Neuronal stem cell (in vitro differentiated cells): ENCODE data around the gene MAPK1.
"Not testable (repeated sequence)": the region's sequence is repeated elsewhere in the genome, so short reads cannot be mapped to it uniquely, and the experiment has no call there.

ENCODE experiments used
- DNase-seq: peaks from one replicate; pipeline ENCODE4 v3.0.0-alpha.2; 2013; ENCODE audit warnings: low spot score
- H2AFZ ChIP-seq: one replicate; pipeline ENCODE4 v1.6.1; 2013; ENCODE audit warnings: mild to moderate bottlenecking, low read length, inconsistent platforms
- H2AK5ac ChIP-seq: 2 replicates; pipeline ENCODE4 v1.6.1; 2013; ENCODE audit warnings: low read depth, mild to moderate bottlenecking, inconsistent platforms, low read length, moderate library complexity, mixed read lengths
- H2BK120ac ChIP-seq: 2 replicates; pipeline ENCODE4 v1.6.1; 2013; ENCODE audit warnings: low read depth, mild to moderate bottlenecking, inconsistent platforms, low read length, moderate library complexity, mixed read lengths
- H2BK12ac ChIP-seq: one replicate; pipeline ENCODE4 v1.6.1; 2013; ENCODE audit warnings: low read length, inconsistent platforms
- H2BK15ac ChIP-seq: 2 replicates; pipeline ENCODE4 v1.6.1; 2013; ENCODE audit warnings: mild to moderate bottlenecking, low read length, inconsistent platforms, mixed read lengths
- H2BK5ac ChIP-seq: one replicate; pipeline ENCODE4 v1.6.1; 2013; ENCODE audit warnings: inconsistent platforms, mild to moderate bottlenecking, low read length, moderate library complexity
- H3K14ac ChIP-seq: one replicate; pipeline ENCODE4 v1.6.1; 2013; ENCODE audit warnings: low read length, inconsistent platforms
- H3K18ac ChIP-seq: 2 replicates; pipeline ENCODE4 v1.6.1; 2013; ENCODE audit warnings: low read length, inconsistent platforms
- H3K23ac ChIP-seq: 2 replicates; pipeline ENCODE4 v1.6.1; 2013; ENCODE audit warnings: low read depth, mild to moderate bottlenecking, mixed read lengths, low read length, inconsistent platforms; ENCODE audit not compliant: poor library complexity
- H3K27ac ChIP-seq: replicated peaks from 3 replicates; pipeline ENCODE4 v1.5.1; 2013; ENCODE audit warnings: low read length, inconsistent platforms
- H3K27me3 ChIP-seq, 3 experiments: 2 replicates each; pipeline ENCODE4 v1.6.1; 2013; ENCODE audit warnings: low read length in 3 of 3, mild to moderate bottlenecking in 2 of 3, inconsistent platforms in 1 of 3, low read depth in 1 of 3, mixed read lengths in 1 of 3, moderate library complexity in 1 of 3; ENCODE audit not compliant: control insufficient read depth in 3 of 3, insufficient read depth in 3 of 3
- H3K36me3 ChIP-seq, 2 donors: replicated peaks in 1 of 2; 2 replicates each; pipeline ENCODE4 v1.6.1; 2013; ENCODE audit warnings: low read length in 2 of 2; ENCODE audit not compliant: control insufficient read depth in 2 of 2, insufficient read depth in 2 of 2
- H3K4ac ChIP-seq: 2 replicates; pipeline ENCODE4 v1.6.1; 2013; ENCODE audit warnings: inconsistent platforms, mild to moderate bottlenecking, low read length, moderate library complexity
- H3K4me1 ChIP-seq, 2 donors: 1 replicate in 1 of 2; 2 replicates in 1 of 2; pipeline ENCODE4 v1.6.1; 2013; ENCODE audit warnings: low read length in 2 of 2, low read depth in 1 of 2; ENCODE audit not compliant: control insufficient read depth in 2 of 2, insufficient read depth in 1 of 2
- H3K4me2 ChIP-seq: one replicate; pipeline ENCODE4 v1.6.1; 2013; ENCODE audit warnings: mild to moderate bottlenecking, low read length, inconsistent platforms; ENCODE audit not compliant: insufficient read depth, poor library complexity, severe bottlenecking
- H3K4me3 ChIP-seq, 2 donors: 2 replicates each; pipeline ENCODE4 v1.5.1; 2013; ENCODE audit warnings: low read length in 2 of 2, mild to moderate bottlenecking in 2 of 2, inconsistent platforms in 1 of 2, moderate library complexity in 1 of 2
- H3K79me1 ChIP-seq: one replicate; pipeline ENCODE4 v1.6.1; 2013; ENCODE audit warnings: low read depth, mild to moderate bottlenecking, inconsistent platforms, low read length, moderate library complexity
- H3K9ac ChIP-seq: one replicate; pipeline ENCODE4 v1.6.1; 2013; ENCODE audit warnings: mild to moderate bottlenecking, low read depth, low read length, inconsistent platforms; ENCODE audit not compliant: poor library complexity
- H3K9me3 ChIP-seq, 2 donors: replicated peaks in 1 of 2; 2 replicates each; pipeline versions ENCODE3 to v1.6.1; 2013; ENCODE audit warnings: low read length in 2 of 2, mild to moderate bottlenecking in 2 of 2, inconsistent platforms in 1 of 2, low read depth in 1 of 2, mixed read lengths in 1 of 2, moderate library complexity in 1 of 2; ENCODE audit not compliant: control insufficient read depth in 2 of 2, insufficient read depth in 1 of 2
- H4K8ac ChIP-seq: one replicate; pipeline ENCODE4 v1.6.1; 2013; ENCODE audit warnings: low read depth, mild to moderate bottlenecking, inconsistent platforms, low read length, moderate library complexity
- H4K91ac ChIP-seq: one replicate; pipeline ENCODE4 v1.6.1; 2013; ENCODE audit warnings: low read length, low read depth, mild to moderate bottlenecking, inconsistent platforms; ENCODE audit not compliant: poor library complexity
- WGBS, 2 donors: extraction: QIAGEN DNeasy Blood & Tissue Kit; methylation state at CpG; one replicate each; pipeline ENCODE4 v1.1.7; 2013; ENCODE audit warnings: missing lambda C conversion rate in 2 of 2, mixed read lengths in 1 of 2; ENCODE audit not compliant: insufficient read length in 2 of 2, insufficient replicate concordance in 1 of 2; ENCODE audit errors: extremely low coverage in 2 of 2; 5-methylcytosine and 5-hydroxymethylcytosine counted together

The MAPK1 gene

DNA sequence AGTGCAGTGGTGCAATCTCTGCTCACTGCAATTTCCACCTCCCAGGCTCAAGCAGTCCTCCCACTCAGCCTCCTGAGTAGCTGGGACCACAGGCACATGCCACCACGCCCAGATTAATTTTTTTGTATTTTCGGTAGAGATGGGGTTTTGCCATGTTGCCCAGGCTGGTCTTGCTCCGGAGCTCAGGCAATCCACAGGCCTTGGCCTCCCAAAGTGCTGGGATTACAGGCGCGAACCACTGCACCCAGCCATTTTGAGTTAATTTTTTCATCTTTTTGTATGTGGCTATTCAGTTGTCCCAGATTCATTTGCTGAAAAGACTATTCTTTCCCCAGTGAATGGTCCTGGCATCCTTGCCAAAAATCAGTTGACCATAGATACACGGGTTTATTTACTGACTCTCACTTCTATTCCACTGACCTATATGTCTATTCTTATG is 63.6 kb downstream of the MAPK1 start:
- Histone ChIP-seq H2BK5ac (no peak overlapping the region), H3K4me2 (no peak overlapping the region), H3K4me1 (no peaks in the 10 kb centered on the region), H3K27ac (no peak overlapping the region), H3K9me3 (peaks cover 0 to 2% of the 10 kb centered on the region in 2 donors), H4K91ac (no peak overlapping the region), H4K8ac (no peak overlapping the region), H3K4ac (no peak overlapping the region), H3K18ac (no peak overlapping the region), H3K9ac (no peak overlapping the region), H2AFZ (no peak overlapping the region), H2BK15ac (no peak overlapping the region), H3K14ac (no peak overlapping the region), H2BK120ac (no peak overlapping the region), H2BK12ac (no peak overlapping the region), H3K4me3 (no peak overlapping the region), H3K23ac (no peak overlapping the region), H3K36me3 (peaks cover 29 to 94% of the 10 kb centered on the region in 2 donors), H3K79me1 (no peaks in the 10 kb centered on the region), H3K27me3 (no peaks in the 10 kb centered on the region), H2AK5ac (no peak overlapping the region)
- no CpG with 5 or more reads among the region's 6 CpGs for WGBS, 2 donors
- no peak for DNase-seq

DNA sequence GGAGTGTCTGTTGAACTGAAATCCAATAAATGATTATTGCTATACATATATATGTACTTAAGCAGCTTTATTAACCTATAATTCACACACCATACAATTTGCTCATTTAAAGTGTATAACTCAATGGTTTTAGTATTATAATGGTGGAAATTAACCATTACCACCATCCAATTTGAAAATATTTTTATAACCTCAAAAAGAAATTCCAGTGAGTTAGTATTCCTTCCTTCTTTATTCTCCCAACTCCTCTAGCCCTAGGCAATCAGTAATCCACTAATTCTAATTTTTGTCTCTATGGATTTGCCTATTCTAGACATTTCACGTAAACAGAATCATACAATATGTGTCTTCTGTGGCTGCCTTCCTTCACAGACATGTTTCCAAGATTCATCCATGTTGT is 64.8 kb downstream of the MAPK1 start:
- Histone ChIP-seq H3K18ac (no peak overlapping the region), H4K8ac (no peak overlapping the region), H2BK5ac (no peak overlapping the region), H3K9me3 (peaks cover 0 to 2% of the 10 kb centered on the region in 2 donors), H3K27ac (no peak overlapping the region), H3K79me1 (no peaks in the 10 kb centered on the region), H3K14ac (no peak overlapping the region), H3K4me3 (no peak overlapping the region), H2BK120ac (no peak overlapping the region), H3K36me3 (peaks cover 35 to 100% of the 10 kb centered on the region in 2 donors), H3K9ac (no peak overlapping the region), H3K4me2 (no peak overlapping the region), H2AFZ (no peak overlapping the region), H2BK15ac (no peak overlapping the region), H3K23ac (no peak overlapping the region), H3K4me1 (no peaks in the 10 kb centered on the region), H3K4ac (no peak overlapping the region), H2AK5ac (no peak overlapping the region), H2BK12ac (no peak overlapping the region), H3K27me3 (no peaks in the 10 kb centered on the region), H4K91ac (no peak overlapping the region)
- WGBS, 2 donors, result no CpG with 5 or more reads among the region's 1 CpG
- no peak for DNase-seq

DNA sequence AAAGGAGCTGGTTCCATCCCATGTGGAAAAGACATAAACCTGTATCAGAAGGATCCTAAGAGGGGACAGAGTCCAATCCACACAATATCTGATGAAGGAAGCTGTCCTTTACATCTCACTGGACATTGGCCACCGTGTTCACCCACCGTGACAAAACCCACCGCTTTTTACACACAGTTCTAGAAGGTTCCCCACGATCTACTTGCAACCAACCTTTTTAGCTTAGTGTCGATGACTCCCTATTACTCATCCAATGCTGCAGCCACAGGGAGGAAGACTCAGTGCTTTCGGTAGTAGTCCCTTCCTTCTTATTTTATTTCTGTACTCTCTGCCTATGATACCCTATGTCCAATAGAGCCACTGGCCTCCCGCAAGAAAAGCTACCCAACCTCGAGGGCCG is 65.4 kb downstream of the MAPK1 start:
- no peak overlapping the region for H3K14ac ChIP-seq
- no peaks in the 10 kb centered on the region for H3K27me3 ChIP-seq
- H2AFZ ChIP-seq, result no peak overlapping the region
- H3K9ac ChIP-seq, result no peak overlapping the region
- no peaks in the 10 kb centered on the region for H3K79me1 ChIP-seq
- H2AK5ac ChIP-seq, result no peak overlapping the region
- H3K4me1 ChIP-seq, result no peaks in the 10 kb centered on the region
- H3K27ac ChIP-seq, result no peak overlapping the region
- H3K36me3 ChIP-seq, result peaks cover 37 to 100% of the 10 kb centered on the region in 2 donors
- no peak for DNase-seq
- no peak overlapping the region for H3K18ac ChIP-seq
- H2BK5ac ChIP-seq, result no peak overlapping the region
- H4K91ac ChIP-seq, result no peak overlapping the region
- H3K4ac ChIP-seq, result no peak overlapping the region
- peak overlapping the region; percentile 49 for H3K23ac ChIP-seq
- no peak overlapping the region for H2BK12ac ChIP-seq
- no peak overlapping the region for H4K8ac ChIP-seq
- no peak overlapping the region for H2BK15ac ChIP-seq
- no peak overlapping the region for H2BK120ac ChIP-seq
- no peak overlapping the region for H3K4me3 ChIP-seq
- peaks cover 0 to 2% of the 10 kb centered on the region in 2 donors for H3K9me3 ChIP-seq
- WGBS, 2 donors, result no CpG with 5 or more reads among the region's 9 CpGs
- H3K4me2 ChIP-seq, result no peak overlapping the region

GRCh38 chr22:21801304-21801644 is 66.2 kb downstream of the MAPK1 start:
- H3K4me2 ChIP-seq, H4K91ac ChIP-seq, H3K14ac ChIP-seq, H2BK5ac ChIP-seq, H3K4me3 ChIP-seq, H3K79me1 ChIP-seq, H2AK5ac ChIP-seq, H3K4ac ChIP-seq, H2BK15ac ChIP-seq, H3K27ac ChIP-seq, H4K8ac ChIP-seq, H3K4me1 ChIP-seq, H2AFZ ChIP-seq, H3K9ac ChIP-seq, H3K23ac ChIP-seq, H3K27me3 ChIP-seq, DNase-seq, H3K18ac ChIP-seq, H2BK12ac ChIP-seq, H3K9me3 ChIP-seq, H2BK120ac ChIP-seq: not testable (repeated sequence)
- peaks cover 36 to 100% of the 10 kb centered on the region in 2 donors for H3K36me3 ChIP-seq
- WGBS, 2 donors, result no CpG with 5 or more reads among the region's 7 CpGs
